ENCODE data around the gene BAHCC1. TPM values are rescaled to one million over a fixed set of nuclear protein-coding genes. Genes with fewer than 3 reads are reported as not detected.

The BAHCC1 gene
- total and polyA plus RNA-seq, 2 of the 8 experiments (the other 6 are each of a cell fraction or from before 2014, with no cell fraction given): 0.26 to 0.58 TPM

GRCh38 chr17:81436294-81436849 is 41.1 kb downstream of the BAHCC1 start:
- H4K91ac ChIP-seq (replicated peaks; ENCODE audit: insufficient read length, low read length): no peak overlapping the region
- no peak overlapping the region for H4K5ac ChIP-seq (ENCODE audit: insufficient read length, low read depth, low read length)
- no peaks in the 10 kb centered on the region for H3K23me2 ChIP-seq (ENCODE audit: low read depth, low read length)
- no peak overlapping the region for H2AFZ ChIP-seq (ENCODE audit: low read length)
- no peak overlapping the region for H2AK5ac ChIP-seq (ENCODE audit: low read depth, low read length)
- no peak overlapping the region for H2BK5ac ChIP-seq (ENCODE audit: low read depth, low read length)
- no peak overlapping the region for H2BK20ac ChIP-seq (ENCODE audit: low read length)
- H3K27ac ChIP-seq (ENCODE audit: low read depth, low read length): no peak overlapping the region
- H3K4me2 ChIP-seq (ENCODE audit: insufficient read depth in 1 of 2, low read depth in 2 of 2, low read length in 2 of 2): no peak overlapping the region
- no peak overlapping the region; the same call in none of the 2 replicates for H4K8ac ChIP-seq (ENCODE audit: extremely low read depth, insufficient read depth, low read length)
- no peaks in the 10 kb centered on the region for H3K79me2 ChIP-seq (ENCODE audit: control insufficient read depth in 1 of 2, insufficient read depth in 2 of 2, low read length in 2 of 2)
- peaks cover 0 to 2% (median under 1%) of the 10 kb centered on the region in 4 experiments; a peak in 3 of 7 replicates for H3K4me1 ChIP-seq (replicated peaks in 1 of 4; ENCODE audit: control insufficient read depth in 3 of 4, insufficient read depth in 4 of 4, low read length in 3 of 4)
- ChIA-PET POLR2A (ENCODE audit: partially characterized antibody) (interaction anchor here (0.7 to 1.0 kb wide), 3 partner anchors 14 to 74 kb away, joined by 3 read pairs; no protein-coding TSS in a partner anchor), CTCF (ENCODE audit: partially characterized antibody) (interaction anchor here (0.7 to 2.4 kb wide), 13 partner anchors 9 to 296 kb away, joined by 3 to 7 read pairs (median 5); no protein-coding TSS in a partner anchor)
- no peak overlapping the region for H3K14ac ChIP-seq (ENCODE audit: insufficient read length)
- H2BK120ac ChIP-seq (replicated peaks; ENCODE audit: low read depth, low read length): no peak overlapping the region
- H3K18ac ChIP-seq (ENCODE audit: extremely low read depth, low read length): no peak overlapping the region
- FAIRE-seq (no peak), DNase-seq (ENCODE audit: low read depth in 1 of 2, low spot score in 2 of 2) (no peak)
- WGBS, 2 experiments (ENCODE audit: extremely low coverage in 1 of 2, insufficient coverage in 1 of 2, insufficient read length in 1 of 2, insufficient replicate concordance in 2 of 2, low coverage in 1 of 2, low lambda C conversion rate in 2 of 2, missing lambda C conversion rate in 1 of 2): 82% methylated on average over 18 of the region's 19 CpGs; no CpG with 5 or more reads in 1 of the 2 experiments
- no peak overlapping the region for H3K4ac ChIP-seq (replicated peaks; ENCODE audit: insufficient read length, low read depth, low read length)
- no peaks in the 10 kb centered on the region for H3K79me1 ChIP-seq (ENCODE audit: low read depth, low read length)
- H4K20me1 ChIP-seq (replicated peaks in 1 of 2; ENCODE audit: control insufficient read depth in 1 of 2, insufficient read depth in 2 of 2, low read length in 2 of 2): no peaks in the 10 kb centered on the region
- no peak overlapping the region for H2BK15ac ChIP-seq (ENCODE audit: low read length)
- H3K9ac ChIP-seq (replicated peaks in 1 of 4; ENCODE audit: extremely low read depth in 1 of 4, low read depth in 3 of 4, low read length in 3 of 4): no peak overlapping the region; a peak in 1 of 7 replicates
- no peak overlapping the region for H3K56ac ChIP-seq (replicated peaks; ENCODE audit: insufficient read length, low read depth, low read length)
- H3K23ac ChIP-seq (ENCODE audit: insufficient read length): no peak overlapping the region
- no peak overlapping the region for H3K4me3 ChIP-seq (ENCODE audit: extremely low read depth in 1 of 4, insufficient read depth in 2 of 4, low read depth in 3 of 4, low read length in 4 of 4)
- no peak overlapping the region for H2BK12ac ChIP-seq (ENCODE audit: low read depth, low read length)
- H3K27me3 ChIP-seq (replicated peaks in 1 of 4; ENCODE audit: control insufficient read depth in 3 of 4, extremely low read depth in 1 of 4, insufficient read depth in 3 of 4, low read length in 3 of 4): no peaks in the 10 kb centered on the region
- H3K36me3 ChIP-seq (ENCODE audit: control insufficient read depth in 2 of 4, insufficient read depth in 4 of 4, low read length in 3 of 4): no peaks in the 10 kb centered on the region
- H3K9me3 ChIP-seq (ENCODE audit: insufficient read depth in 2 of 2, low read depth in 1 of 2, low read length in 1 of 2): no peaks in the 10 kb centered on the region
- no peak for TF ChIP-seq BRCA1 (IDR thresholded peaks at IDR 0.05; ENCODE audit: low read depth, low read length)
- no peak for TF ChIP-seq ATF2 (IDR thresholded peaks at IDR 0.05; ENCODE audit: low read length)
- no peak for TF ChIP-seq POLR2A (IDR thresholded peaks at IDR 0.05; ENCODE audit: control extremely low read depth in 1 of 2, low read depth in 2 of 2, low read length in 2 of 2)
- no peak for TF ChIP-seq SIRT6 (IDR thresholded peaks at IDR 0.05; ENCODE audit: low read length)
- TF ChIP-seq PHF8 (conservative IDR thresholded peaks at IDR 0.05; ENCODE audit: low read depth, low read length): no peak
- TF ChIP-seq HDAC6 (IDR thresholded peaks at IDR 0.05; ENCODE audit: low read depth, low read length): no peak
- no peak for TF ChIP-seq CHD1 (IDR thresholded peaks at IDR 0.05; ENCODE audit: low read depth, low read length)
- TF ChIP-seq TBP (IDR thresholded peaks at IDR 0.05; ENCODE audit: low read depth, low read length): no peak
- no peak for TF ChIP-seq CEBPB (IDR thresholded peaks at IDR 0.05; ENCODE audit: low read depth, low read length)
- no peak for TF ChIP-seq TCF12 (IDR thresholded peaks at IDR 0.05; ENCODE audit: low read depth, low read length)

Data from H1 (cell line).